ENCODE data around the gene SNRNP70.
"Not testable (repeated sequence)": the region's sequence is repeated elsewhere in the genome, so short reads cannot be mapped to it uniquely, and the experiment has no call there.

Gene SNRNP70

DNA sequence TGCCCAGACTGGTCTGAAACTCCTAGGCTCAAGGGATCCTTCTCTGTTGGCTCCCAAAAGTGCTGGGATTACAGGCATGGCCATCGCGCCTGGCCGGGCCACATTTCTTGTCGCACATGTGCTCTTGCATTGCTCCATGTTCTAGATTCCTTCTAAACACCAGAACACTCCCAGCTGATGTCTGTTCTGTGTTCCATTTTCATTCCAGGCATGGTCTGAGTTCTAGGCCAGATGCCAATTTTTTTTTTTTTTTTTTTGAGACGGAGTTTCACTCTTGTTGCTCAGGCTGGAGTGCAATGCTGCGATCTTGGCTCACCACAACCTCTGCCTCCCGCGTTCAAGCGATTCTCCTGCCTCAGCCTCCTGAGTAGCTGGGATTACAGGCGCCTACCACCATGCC lies 36.6 kb downstream of the SNRNP70 start:
- peak; percentile 26 for DNase-seq

DNA sequence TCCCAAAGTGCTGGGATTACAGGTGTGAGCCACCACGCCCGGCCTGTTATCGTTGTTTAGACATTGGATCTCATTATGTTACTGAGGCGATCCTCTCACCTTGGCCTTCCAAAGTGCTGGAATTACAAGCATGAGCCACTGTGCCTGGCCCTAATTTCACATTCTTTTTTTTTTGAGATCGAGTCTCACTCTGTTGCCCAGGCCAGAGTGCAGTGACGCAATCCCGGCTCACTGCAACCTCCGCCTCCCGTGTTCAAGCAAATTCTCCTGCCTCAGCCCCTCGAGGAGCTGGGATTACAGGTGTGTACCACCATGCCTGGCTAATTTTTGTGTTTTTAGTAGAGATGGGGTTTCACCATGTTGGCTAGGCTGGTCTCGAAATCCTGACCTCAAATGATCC lies 38.0 kb downstream of the SNRNP70 start:
- not testable (repeated sequence) for DNase-seq

DNA sequence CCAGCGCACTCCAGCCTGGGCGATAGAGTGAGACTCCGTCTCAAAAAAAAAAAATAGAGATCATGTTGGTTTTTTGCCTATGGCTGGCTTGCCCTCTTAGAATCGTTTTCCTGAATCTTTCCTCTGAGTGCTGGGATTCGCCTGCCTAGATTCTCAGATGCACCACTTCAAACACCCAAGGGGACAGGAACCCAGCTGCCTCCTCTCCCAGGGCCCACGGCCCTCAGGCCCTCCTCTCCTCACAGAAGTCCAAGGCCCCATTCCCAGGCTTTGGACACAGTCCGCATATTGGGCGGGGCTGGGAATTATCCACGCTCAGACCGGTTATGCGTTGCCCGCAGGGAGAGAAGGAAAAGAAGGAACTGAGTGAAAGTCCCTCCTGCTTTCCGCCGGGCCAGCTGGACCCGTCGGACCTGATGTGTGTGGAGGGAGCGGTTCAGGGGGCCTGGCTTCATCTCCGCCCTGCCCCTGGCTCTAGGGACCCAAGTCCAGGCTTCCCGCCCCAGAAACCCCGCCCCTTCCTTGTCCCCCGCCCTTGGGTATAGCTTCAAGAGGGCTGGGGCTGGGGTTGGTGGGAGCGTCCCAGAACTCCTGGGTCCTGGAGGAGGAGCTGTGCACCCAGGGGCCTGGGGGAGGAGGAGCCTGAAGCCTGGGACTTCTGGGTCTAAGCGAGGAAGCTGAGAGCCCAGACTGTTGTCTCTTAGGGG lies 39.9 kb downstream of the SNRNP70 start:
- no peak for DNase-seq

DNA sequence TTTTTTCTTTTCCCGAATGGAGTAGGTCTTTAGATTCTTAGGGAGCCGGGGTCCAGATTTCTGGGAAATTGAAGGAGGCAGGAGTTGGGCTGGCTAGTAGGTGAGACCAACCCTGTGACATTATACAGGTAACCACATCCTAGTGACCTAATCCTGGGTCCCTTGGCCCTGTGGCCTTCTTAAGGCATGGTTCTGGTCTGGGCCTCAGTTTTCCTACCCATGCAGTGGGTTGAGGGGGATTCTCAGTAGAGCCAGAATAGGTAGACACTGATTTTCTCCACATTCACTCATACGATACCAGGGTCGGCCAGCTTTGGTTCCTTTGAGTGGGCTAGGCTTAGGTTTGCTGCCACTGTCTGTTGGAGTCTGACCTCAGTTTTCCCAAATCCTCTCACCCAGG lies 41.3 kb downstream of the SNRNP70 start:
- DNase-seq = no peak

DNA sequence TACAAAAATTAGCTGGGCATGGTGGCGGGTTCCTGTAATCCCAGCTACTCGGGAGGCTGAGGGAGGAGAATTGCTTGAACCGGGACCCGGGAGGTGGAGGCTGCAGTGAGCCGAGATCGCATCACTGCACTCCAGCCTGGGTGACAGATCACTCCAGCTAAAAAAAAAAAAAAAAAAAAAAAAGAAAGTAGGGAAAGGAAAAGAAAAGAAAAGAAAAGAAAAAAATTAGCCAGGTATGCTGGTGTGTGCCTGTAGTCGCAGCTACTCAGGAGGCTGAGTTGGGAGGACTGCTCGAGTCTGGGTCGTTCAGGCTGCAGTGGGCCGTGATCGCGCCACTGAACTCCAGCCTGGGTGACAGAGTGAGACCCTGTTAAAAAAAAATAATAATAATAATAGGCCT lies 42.0 kb downstream of the SNRNP70 start:
- DNase-seq = not testable (repeated sequence)

DNA sequence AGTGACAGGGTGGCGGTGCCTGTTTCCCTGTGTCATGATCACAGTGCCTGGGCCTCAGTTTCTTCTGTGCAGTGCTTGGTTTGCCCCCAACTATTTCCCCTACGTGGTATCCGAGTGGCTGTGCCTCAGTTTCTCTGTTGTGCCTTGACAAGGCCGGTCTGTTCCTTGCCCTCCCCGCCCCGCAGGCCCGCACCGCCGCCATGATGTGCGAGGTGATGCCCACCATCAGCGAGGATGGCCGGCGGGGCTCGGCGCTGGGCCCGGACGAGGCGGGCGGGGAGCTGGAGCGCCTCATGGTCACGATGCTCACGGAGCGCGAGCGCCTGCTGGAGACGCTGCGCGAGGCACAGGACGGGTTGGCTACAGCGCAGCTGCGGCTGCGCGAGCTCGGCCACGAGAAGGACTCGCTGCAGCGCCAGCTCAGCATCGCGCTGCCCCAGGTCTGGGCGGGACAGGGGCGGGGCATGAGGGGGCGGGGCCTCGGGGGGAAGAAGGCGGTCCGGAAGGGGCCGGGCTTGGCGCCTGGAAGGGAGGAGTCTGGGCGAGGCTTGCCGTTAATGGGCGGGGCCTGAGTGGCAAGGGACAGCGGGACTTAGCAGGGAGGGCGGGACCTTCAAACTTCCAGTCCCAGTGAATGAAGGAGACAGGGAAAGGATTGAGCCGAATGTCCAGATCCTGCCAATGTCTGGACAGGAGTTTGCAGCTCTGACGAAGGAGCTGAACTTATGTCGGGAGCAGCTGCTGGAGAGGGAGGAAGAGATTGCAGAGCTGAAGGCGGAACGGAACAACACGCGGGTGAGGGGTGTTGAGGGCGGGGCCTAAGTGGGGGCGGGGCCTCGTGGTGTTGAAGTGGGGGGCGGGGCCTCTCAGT lies 42.7 kb downstream of the SNRNP70 start:
- DNase-seq = peak; percentile 90

DNA sequence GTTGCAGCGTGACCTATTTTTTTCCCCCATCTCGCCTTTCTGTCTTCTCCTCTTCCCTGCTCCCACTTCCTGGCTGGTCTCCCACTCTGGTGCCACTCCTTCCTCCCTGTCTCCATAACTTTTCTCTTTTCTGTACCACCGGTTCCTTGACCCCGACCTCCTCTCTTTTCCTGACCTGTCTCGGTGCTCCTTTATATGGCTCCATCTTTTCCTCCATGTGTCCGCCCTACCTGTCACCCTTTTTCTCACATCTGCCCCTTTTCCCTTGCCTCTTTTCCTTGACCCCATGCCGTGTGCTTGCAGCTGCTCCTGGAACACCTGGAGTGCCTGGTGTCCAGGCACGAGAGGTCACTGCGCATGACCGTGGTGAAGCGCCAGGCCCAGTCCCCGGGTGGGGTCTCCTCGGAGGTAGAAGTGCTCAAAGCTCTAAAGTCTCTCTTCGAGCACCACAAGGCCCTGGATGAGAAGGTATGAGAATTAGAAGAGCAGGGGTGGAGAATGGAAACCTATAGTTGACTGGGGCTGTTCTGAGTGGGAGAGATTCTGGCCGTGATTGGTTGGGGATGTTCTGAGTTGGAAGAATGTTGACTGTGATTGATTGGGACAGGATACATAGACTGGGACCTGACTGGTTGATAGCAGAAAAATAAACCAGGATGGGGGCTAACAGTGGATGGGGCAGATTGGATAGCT lies 43.4 kb downstream of the SNRNP70 start:
- DNase-seq = no peak

DNA sequence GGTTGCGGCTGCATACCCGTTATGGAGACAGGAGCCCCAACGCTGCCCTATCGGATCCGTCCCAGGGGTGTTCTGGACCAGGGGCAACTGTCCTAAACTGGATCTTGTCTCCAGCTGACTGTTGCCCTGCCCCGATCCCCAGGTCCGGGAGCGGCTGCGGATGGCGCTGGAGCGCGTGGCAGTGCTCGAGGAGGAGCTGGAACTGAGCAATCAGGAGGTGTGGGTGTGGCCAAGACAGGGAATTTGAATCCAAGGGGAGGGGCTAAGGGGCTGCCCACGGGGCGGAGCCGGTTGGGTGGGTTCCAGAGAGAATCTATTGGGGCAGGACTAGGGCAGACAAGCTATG lies 44.0 kb downstream of the SNRNP70 start:
- DNase-seq = no peak

DNA sequence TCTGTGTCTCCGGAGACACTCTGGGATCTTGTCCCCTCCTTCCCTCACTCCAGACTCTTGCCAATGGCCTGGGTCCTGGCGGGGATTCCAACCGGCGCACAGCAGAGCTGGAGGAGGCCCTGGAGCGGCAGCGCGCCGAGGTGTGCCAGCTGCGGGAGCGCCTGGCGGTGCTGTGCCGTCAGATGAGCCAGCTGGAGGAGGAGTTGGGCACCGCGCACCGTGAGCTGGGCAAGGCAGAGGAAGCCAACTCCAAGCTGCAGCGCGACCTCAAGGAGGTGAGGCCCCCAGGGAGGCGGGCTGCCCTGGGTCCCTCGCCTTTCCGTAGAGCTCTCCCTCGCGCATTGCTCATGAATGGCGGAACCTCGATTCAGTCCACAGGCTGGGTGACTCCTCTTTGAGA lies 45.1 kb downstream of the SNRNP70 start:
- DNase-seq = no peak

DNA sequence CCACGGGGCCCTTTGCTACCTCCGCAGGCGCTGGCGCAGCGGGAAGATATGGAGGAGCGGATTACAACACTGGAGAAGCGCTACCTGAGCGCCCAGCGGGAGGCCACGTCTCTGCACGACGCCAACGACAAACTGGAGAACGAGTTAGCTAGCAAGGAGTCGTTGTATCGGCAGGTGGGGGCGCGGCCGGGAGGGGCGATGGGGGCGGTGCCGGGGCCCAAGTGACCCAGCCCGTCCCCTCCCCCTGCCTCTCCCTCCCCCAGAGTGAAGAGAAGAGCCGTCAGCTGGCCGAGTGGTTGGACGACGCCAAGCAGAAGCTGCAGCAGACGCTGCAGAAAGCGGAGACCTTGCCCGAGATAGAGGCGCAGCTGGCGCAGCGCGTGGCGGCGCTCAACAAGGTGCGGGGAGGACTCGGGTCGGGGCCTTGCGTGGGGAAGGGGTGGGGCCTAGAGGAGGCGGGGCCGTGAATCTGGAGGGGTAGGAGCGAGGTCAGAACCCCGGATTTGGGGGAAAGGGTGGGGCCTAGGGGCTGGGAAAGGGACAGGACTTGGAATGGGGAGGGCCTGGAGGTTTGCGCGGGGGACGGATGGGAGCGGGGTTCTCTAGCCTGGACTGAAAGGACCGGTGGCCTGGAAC lies 47.8 kb downstream of the SNRNP70 start:
- DNase-seq = no peak

DNA sequence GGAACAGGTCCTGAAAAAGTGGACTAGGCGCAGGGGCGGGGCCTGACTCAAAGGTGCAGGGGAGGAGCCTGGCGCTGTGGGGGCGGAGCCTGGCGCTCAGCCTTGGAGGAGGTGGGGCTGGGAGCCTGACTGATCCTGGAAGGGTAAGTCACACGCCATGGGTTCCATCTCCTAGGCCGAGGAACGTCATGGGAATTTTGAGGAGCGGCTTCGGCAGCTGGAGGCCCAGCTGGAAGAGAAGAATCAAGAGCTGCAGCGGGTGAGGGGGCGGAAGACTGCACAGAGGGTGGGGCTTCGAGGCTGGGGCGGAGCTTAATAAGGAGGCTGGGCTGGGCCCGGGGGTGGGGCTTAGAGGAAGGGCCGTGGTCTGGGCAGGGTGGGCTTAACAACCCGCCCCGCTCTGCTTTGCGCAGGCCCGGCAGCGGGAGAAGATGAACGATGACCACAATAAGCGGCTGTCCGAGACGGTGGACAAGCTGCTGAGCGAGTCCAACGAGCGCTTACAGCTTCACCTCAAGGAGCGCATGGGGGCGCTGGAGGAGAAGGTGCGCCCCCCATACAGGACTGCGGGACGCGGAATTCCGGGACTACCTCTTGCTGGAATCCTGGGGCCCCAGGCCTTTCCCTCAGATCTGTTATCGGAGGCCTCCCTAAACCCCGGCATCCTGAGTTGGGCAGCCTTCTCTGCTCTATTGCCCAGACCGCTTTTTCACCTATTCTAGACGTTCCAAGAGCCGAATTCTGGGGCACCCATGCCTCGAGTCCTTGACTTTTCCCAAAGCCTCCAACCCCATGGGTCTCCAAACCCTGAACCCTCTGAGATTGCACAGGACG lies 48.6 kb downstream of the SNRNP70 start:
- DNase-seq = no peak

DNA sequence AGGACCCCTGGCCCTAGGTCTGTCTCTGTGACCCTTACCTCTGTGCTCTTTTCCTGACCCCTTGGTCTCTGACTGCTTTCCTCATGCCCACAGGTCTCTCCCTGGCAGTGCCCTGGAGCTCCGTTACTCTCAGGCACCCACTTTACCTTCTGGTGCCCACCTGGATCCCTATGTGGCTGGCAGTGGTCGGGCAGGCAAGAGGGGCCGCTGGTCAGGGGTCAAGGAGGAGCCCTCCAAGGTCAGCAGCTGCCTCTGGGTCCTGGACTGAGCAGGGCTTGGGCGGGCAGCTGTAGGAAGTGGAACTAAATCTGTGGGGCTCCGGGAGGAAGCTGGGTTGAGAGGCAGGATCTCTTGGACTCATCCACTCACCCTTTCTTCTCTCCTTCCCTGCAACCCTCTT lies 50.4 kb downstream of the SNRNP70 start:
- DNase-seq = no peak

DNA sequence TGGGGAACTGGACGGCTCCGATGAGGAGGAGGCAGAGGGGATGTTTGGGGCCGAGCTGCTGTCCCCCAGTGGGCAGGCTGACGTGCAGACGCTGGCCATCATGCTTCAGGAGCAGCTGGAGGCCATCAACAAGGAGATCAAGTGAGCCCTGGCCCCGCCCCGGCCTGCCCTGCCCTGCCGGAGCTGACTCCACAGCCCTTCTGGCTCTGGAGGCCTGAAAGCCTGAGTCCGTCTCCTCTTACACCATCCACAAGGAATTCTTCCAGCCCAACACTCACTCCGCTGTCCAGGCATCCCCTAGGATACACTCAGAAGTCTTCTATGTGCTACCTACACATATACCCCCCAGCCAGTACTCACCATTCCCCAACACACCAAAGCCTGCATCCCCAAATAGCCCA lies 51.5 kb downstream of the SNRNP70 start:
- DNase-seq = no peak

DNA sequence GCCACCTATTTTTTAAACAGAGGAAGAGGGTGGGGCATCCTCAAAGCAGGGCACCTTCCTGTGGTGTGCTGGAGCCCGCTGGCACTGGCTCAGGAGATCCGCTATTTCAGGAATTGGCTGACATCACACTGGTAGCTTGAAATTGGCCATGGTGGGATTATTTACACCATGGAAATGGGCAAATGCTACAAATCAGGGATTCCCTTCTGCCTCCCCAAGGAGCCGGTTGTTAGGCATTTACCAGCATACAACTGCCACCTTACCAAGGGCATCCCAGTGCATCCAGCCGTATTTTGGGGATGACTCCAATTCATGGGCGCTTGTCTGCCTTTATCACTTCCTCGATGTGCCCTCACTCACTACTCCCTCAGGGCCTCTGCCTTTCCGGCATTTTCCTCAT lies 55.7 kb downstream of the SNRNP70 start:
- DNase-seq = no peak

DNA sequence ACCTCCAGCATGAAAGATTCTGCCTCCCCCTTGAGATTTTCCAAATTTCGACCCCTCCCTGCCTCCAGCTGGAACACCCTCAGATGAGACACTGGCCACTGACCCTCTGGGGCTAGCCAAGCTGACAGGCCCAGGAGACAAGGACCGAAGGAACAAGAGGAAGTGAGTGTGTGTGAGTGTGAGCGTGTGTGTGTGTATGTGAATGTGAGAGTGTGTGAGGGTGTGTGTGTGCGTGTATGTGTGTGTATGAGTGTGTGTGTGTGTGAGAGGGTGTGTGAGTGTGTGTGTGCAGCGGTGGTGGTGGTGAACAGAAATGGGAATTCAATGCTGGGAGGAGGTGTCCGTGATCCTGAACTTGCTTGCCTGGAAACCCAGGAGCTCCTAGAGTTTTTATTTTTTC lies 56.1 kb downstream of the SNRNP70 start:
- no peak for DNase-seq

DNA sequence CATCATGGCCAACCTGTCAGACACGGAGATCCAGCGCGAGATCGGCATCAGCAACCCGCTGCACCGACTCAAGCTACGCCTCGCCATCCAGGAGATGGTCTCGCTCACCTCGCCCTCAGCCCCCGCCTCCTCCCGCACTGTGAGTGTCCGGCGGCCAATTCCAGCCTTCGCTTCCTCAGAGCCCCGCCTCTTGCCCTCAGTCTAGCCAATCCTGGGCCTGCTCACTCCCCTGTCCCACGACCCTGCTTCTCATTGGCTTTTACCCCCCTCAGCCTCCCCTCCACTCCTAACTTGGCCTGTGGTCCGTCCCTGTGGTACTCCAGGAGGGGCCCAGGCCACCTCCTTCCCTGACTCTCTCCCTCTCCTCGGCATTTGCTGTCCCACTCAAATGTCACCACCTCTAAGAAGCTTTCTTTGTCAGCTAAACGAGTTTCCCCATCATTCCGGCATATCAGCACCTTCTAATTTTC lies 57.6 kb downstream of the SNRNP70 start:
- no peak for DNase-seq

DNA sequence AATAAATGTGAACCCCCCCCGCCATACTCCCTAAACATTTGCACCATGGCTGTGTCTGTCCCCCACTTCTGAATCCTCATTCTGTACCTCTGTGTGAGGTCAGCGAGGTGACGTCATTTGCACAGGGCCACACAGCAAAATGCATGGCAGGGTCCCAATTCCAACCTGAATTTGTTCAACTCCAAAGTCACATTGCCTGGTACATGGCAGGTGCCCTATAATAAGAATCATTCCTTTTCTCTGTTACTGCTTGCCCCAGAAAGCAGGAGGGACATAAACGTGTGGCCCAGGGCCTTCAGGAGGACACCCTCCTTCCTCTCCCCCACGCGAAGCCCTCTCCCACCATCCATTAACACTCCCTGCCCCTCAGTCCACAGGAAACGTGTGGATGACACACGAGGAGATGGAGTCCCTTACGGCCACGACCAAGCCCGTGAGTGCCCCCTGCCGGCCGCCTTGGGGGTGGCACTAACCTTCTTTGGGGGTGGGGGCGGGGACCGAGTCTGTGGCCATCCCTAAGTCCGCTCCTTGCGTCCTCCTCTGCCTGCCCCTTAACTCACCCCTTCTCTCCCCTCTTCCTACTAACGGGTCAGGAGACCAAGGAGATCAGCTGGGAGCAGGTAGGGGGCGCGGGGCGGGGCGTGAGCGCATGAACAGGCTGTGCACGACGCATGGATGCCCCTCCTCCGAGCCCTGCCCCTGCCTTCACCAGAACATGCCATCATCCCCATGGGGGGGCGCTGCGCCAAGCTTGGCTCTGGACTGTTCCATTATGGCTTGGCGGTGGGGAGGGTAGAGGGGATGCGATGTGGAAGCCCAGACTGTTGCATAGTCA lies 60.5 kb downstream of the SNRNP70 start:
- DNase-seq = no peak

DNA sequence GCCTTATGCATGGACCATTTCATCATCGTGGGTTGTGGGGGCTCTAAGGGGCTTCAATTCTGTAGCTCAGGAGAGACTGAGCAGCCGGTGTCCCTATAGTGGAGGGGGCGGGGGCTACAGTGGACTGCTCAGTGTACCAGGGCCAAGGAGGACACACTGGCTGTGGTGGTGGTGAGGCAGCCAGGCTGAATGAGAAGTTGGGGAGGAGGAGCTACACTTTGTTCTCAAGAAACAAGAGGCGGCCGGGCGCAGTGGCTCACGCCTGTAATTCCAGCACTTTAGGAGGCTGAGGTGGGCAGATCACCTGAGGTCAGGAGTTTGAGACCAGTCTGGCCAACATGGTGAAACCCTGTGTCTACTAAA lies 61.1 kb downstream of the SNRNP70 start:
- DNase-seq = not testable (repeated sequence)

DNA sequence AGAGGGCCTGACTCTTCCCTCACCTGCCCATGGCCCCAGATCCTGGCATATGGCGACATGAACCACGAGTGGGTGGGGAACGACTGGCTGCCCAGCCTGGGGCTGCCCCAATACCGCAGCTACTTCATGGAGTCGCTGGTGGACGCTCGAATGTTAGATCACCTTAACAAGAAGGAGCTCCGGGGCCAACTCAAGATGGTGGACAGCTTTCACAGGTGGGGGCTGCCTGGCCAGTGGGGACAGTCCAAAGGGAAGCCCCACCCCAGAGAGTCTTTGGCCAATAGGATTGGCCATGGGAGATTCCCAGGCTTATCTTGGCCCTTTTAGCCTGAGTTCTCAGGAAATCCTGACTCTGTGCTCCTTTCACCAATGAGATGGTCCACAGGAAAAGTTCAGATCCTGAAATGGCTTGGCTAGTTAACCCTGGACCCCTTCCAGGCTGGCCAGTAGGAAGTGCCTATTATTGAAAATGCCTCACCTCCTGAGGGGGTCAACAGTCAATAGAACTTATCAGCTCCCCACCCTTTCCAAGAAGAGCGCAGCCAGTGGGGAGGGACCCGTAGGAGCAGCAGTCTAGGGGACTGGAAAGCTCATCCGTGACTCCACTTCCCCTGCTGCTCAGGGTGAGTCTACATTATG lies 62.9 kb downstream of the SNRNP70 start:
- no peak for DNase-seq

DNA sequence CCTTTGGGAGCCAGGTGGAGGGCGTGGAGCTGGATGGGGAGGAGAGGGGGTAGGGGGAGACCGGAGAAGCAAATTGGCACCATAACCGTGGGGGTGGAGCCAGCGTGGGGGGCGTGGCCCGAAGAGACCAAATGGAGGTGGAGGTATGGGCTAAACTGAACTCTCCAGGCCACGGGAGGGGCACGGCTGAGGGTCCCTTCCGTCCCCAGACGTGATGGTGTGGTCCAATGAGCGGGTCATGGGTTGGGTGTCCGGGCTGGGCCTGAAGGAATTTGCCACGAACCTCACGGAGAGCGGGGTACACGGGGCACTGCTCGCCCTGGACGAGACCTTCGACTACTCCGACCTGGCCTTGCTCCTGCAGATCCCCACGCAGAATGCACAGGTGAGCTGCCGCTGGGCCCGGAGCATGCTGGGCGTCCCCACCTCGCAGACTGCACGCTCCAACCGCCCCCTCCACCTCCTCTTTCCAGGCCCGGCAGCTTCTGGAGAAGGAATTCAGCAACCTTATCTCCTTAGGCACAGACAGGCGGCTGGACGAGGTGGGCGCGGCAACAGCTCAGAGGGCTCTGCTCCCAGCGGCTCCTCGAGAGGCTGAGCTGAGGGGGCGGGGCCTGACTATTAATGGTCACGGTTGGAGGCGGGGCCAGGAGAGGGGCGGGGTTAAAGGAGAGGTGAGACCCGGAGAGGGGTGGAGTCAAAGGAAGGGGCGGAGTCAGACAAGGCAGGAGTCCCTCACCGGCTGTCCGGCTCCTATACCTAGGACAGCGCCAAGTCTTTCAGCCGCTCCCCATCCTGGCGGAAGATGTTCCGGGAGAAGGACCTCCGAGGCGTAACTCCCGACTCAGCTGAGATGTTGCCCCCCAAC lies 63.8 kb downstream of the SNRNP70 start:
- peak; percentile 62 for DNase-seq
